ENCODE measurements around the gene SEMA3C. TPM values are rescaled to one million over a fixed set of nuclear protein-coding genes. Genes with fewer than 3 reads are reported as not detected.
A peak's percentile ranks its signal among the peaks of the same experiment; 100 is the strongest.

Gene SEMA3C
- total RNA-seq, 1 experiment from 2014 or later, result 39.3 TPM

DNA sequence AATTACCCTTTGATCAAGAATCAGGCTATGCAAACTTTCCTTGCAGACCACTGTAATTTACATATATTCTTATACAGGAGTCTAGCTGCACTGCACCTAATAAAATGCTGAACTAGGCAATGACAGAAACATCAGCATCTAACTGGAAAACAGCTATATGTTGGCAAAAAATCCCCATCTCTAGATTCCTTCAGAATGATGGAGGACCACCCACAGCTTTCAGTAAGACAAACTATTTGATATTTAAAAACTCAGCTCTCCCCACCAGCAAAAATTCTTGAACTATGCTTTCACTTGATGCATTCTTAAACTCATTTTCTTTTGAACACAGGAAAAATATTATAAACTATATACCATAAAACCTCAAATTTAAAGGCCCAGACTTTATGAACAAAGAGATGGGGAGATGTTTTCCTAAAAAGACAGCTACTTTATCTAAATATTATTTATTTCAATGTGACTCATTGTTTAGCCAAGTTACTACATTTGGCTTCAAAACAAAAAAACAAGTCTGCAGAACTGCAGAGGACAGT lies 77.4 kb downstream of the SEMA3C start:
- no peak overlapping the region for H3K4me3 ChIP-seq
- no peaks in the 10 kb centered on the region for H3K27me3 ChIP-seq
- DNase-seq, result peak in 1 of 2 experiments; percentile 17
- H3K9me3 ChIP-seq (replicated peaks), result no peaks in the 10 kb centered on the region
- H3K27ac ChIP-seq, result no peak overlapping the region; the same call in 1 of the 2 replicates
- H3K4me1 ChIP-seq, result peaks cover 16% of the 10 kb centered on the region; the same call in 1 of the 2 replicates
- H3K36me3 ChIP-seq, result no peaks in the 10 kb centered on the region; the same call in 1 of the 2 replicates

DNA sequence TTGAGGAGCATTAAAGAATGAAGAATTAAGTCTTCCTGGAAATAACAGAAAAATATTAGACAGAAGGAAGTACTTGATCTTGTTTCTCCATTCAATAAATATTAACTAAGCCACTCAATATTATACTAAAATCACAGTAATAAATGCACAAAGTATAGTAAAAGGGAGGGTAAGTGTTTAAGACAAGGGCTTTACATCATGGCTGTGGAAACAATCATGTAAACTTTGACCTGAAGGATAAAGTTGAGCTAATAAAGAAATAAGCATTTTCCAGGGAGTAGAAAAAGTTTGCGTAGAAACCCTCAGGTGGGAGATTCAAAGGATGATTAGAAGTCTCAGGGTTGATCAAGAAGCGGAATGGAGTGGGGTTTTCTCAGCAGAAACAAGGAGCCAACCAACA lies 78.2 kb downstream of the SEMA3C start:
- DNase-seq, result no peak
- Histone ChIP-seq H3K27me3 (no peaks in the 10 kb centered on the region), H3K9me3 (replicated peaks) (no peaks in the 10 kb centered on the region), H3K4me3 (no peak overlapping the region), H3K4me1 (peaks cover 16% of the 10 kb centered on the region; the same call in 1 of the 2 replicates), H3K36me3 (no peaks in the 10 kb centered on the region; the same call in 1 of the 2 replicates), H3K27ac (no peak overlapping the region)

DNA sequence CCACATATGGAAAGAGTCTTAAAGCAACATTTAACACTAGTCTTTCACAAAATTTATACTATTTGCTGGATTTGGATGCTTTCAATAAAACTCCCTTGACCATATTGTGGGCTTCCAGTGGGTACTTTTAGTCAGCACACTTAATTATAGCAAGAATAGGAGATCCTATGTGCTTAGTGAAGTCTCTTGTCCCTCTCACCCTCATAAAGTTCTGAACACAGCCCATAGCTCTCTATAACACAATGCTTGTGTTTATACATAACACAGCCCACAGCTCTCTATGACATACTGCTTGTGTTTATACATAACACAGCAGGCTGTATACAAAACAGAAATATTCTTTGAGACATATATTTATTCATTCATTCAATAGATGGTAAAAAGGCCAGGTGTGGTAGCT lies 79.0 kb downstream of the SEMA3C start:
- no peak overlapping the region for H3K4me3 ChIP-seq
- no peaks in the 10 kb centered on the region for H3K27me3 ChIP-seq
- H3K27ac ChIP-seq, result no peak overlapping the region
- no peaks in the 10 kb centered on the region for H3K9me3 ChIP-seq (replicated peaks)
- no peak for DNase-seq
- H3K4me1 ChIP-seq, result peaks cover 16% of the 10 kb centered on the region; the same call in 1 of the 2 replicates
- no peaks in the 10 kb centered on the region; the same call in 1 of the 2 replicates for H3K36me3 ChIP-seq

DNA sequence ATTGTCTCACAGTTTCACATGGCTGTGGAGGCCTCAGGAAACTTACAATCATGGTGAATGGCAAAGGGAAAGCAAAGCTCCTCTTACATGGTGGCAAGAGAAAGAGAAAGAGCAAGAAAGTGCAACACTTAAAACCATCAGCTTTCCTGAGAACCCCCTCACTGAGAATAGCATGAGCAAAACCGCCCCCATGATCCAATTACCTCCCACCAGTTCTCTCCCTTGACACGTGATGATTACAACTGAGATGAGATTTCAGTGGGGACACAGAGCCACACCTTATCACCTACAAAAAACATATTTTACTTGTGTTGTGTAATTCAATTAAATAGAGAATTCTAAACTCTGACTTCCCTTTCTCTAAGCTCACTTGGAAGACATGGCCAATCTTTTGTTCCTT lies 80.2 kb downstream of the SEMA3C start:
- peaks cover 23% of the 10 kb centered on the region for H3K4me1 ChIP-seq
- DNase-seq, result no peak
- no peaks in the 10 kb centered on the region for H3K9me3 ChIP-seq (replicated peaks)
- no peak overlapping the region for H3K27ac ChIP-seq
- no peaks in the 10 kb centered on the region for H3K36me3 ChIP-seq
- H3K27me3 ChIP-seq, result no peaks in the 10 kb centered on the region
- H3K4me3 ChIP-seq, result no peak overlapping the region

DNA sequence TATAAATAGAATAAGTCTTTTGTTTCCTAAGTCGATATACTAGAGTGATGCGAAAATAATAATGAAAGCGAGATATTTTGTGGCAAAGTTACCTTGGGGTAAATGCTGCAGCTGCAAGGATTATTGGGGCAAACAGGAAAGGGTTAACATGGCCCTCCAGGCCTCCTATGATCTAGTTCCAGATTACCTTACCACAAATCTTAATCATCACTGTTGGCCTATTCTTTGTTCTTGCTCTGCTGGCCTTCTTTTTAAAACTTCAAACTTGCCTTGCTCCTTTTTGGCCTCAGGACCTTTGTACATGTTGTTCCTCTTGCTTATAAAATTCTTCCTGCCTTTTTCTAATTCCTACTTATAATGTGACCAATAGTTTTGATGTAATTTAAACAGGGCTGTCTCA lies 81.5 kb downstream of the SEMA3C start:
- H3K4me1 ChIP-seq, result peaks cover 23% of the 10 kb centered on the region
- DNase-seq, result no peak
- no peaks in the 10 kb centered on the region for H3K9me3 ChIP-seq (replicated peaks)
- H3K36me3 ChIP-seq, result no peaks in the 10 kb centered on the region
- no peaks in the 10 kb centered on the region for H3K27me3 ChIP-seq
- no peak overlapping the region for H3K27ac ChIP-seq
- no peak overlapping the region for H3K4me3 ChIP-seq

DNA sequence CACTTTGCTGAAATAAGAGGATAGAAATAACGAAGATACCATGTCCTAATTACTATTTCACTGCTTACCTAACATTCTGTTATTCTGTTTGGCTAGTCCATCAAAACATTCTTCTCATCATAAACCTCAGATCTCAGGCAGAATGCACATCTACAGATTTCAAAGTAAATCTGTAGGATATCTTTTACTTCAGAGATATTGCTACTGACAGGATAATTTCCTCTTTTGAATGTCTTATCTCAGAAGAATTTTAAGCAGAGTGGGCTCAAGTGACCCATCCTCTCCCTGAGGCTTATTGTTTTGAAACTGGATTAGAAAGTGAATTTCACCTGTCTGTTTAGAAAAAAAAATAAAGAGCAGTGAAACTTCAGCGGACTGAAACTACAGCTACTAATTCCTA lies 83.6 kb downstream of the SEMA3C start:
- H3K36me3 ChIP-seq, result no peaks in the 10 kb centered on the region
- H3K4me3 ChIP-seq, result no peak overlapping the region
- H3K9me3 ChIP-seq (replicated peaks), result no peaks in the 10 kb centered on the region
- no peaks in the 10 kb centered on the region for H3K27me3 ChIP-seq
- no peak overlapping the region for H3K27ac ChIP-seq
- H3K4me1 ChIP-seq, result peaks cover 10% of the 10 kb centered on the region
- DNase-seq, result no peak

DNA sequence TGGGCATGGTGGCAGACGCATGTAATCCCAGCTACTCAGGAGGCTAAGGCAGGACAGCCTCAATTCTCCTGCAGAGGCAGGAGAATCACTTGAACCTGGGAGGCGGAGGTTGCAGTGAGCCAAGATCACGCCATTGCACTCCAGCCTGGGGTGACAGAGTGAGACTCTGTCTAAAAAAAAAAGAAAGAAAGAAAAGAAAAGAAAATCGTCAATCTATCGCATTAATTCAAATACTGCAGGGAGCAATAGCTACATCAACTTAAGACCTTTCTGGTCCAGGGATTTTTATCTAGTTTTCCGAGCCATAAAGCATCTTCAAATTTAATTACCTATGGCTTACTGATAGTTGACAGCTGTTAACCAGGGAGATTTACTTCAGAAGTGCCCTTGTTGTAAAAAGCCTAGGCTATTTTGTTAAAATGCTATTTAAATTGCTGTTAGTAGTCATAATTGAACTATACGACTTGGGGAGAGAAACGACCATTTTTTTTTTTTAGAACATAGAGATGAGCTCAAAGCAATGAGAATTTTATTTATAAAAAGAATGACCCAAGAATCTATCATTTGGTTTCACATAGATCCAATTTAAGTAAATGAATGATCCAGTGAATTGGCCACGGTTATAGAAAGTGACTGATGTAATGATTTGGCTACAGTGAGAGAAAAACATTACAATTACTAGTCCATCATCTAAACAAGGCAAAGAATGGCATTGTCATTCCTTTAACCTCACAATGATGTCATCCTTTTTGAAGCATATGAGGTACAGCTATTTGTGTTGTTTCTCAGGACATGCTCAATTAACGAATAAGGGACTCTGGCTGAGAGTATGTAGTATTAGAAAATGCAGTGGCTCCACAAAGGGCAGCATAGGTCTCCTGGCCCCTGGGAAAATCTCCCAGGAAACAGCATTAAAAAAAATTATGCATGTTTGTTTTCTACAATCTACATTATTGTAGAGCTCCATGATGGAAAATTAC lies 85.3 kb downstream of the SEMA3C start:
- Histone ChIP-seq H3K27ac (peak overlapping the region; percentile 54), H3K36me3 (no peaks in the 10 kb centered on the region), H3K27me3 (no peaks in the 10 kb centered on the region), H3K9me3 (replicated peaks) (no peaks in the 10 kb centered on the region), H3K4me3 (no peak overlapping the region), H3K4me1 (peaks cover 10% of the 10 kb centered on the region)
- peak; percentile 9 to 48 for DNase-seq

DNA sequence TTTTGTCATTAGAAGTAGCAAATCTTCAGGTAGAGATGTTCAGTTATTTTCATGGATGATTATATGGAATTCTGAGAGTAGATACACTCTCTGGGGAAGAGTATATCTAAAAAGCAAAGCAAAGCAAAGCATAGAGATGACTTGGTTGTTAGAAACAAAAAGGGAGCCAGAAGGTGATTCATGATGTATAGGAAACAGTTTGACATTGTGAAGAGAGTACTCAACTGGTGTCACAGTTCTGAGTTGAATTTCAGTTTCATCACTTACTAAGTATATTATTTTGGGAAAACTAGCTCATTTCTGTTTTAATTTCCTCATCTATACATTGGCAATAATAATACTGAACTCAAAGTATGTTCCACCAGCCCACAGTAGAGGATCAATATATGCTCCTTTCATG lies 86.8 kb downstream of the SEMA3C start:
- Histone ChIP-seq H3K4me3 (no peak overlapping the region), H3K27ac (no peak overlapping the region), H3K36me3 (peaks cover 7% of the 10 kb centered on the region; the same call in 1 of the 2 replicates), H3K27me3 (no peaks in the 10 kb centered on the region), H3K4me1 (peaks cover 10% of the 10 kb centered on the region), H3K9me3 (replicated peaks) (no peaks in the 10 kb centered on the region)
- DNase-seq, result no peak

DNA sequence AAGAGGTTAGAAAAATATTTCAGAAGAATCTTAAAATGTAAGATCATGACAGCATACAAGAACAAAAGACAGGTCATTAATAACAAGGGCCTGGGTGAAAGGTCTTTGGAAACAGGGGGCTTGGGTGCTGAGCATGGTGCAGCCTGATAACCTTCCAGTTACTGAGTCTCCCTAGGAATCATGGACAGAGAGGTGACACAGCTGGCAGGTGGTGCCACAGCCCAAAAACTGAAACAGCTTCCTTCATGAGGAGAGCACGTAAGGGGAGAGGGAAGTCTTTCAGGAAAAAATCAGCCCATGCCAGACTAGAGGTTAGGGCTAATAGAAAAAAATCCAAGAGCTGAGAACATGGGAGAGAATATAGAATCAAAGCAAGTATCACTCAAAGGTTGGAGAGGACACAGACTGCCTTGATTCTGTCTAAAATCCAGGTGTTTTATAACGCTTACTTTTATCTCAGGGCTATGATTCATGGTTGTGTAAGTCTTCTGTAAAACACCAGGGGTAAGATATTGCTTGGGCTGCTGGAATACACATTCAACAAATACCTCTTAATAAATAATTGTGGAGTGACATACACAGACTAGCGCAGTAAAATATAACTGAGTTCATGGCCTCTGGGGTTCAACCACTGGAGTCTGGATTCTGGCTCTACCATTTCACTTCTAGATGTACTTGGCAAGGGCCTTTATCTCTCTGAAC lies 88.1 kb downstream of the SEMA3C start:
- no peak for DNase-seq
- no peaks in the 10 kb centered on the region for H3K9me3 ChIP-seq (replicated peaks)
- H3K27ac ChIP-seq, result no peak overlapping the region
- H3K4me3 ChIP-seq, result no peak overlapping the region
- H3K4me1 ChIP-seq, result peaks cover 10% of the 10 kb centered on the region
- H3K36me3 ChIP-seq, result peaks cover 15% of the 10 kb centered on the region
- H3K27me3 ChIP-seq, result no peaks in the 10 kb centered on the region

DNA sequence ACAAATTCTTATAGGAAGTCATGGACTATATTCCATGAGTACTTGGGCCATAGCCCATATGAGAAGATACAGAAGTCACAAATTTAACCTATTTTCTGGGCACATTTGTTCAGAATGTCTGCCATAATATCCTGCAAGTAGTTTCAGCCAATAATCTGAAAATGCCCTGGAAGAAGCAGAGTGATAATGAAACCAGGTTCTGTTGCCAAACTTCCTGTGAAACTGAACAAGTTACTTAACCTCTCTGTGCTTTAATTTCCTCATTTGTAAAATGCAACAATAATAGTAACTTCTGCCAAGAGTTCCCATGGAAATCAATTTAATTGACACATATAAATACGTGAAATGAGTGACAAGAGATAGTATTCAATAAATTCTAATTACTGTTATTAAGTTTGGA lies 88.8 kb downstream of the SEMA3C start:
- H3K27ac ChIP-seq, result no peak overlapping the region
- no peak for DNase-seq
- no peaks in the 10 kb centered on the region for H3K27me3 ChIP-seq
- H3K4me1 ChIP-seq, result peaks cover 10% of the 10 kb centered on the region
- H3K9me3 ChIP-seq (replicated peaks), result no peaks in the 10 kb centered on the region
- H3K4me3 ChIP-seq, result no peak overlapping the region
- peaks cover 20% of the 10 kb centered on the region for H3K36me3 ChIP-seq

DNA sequence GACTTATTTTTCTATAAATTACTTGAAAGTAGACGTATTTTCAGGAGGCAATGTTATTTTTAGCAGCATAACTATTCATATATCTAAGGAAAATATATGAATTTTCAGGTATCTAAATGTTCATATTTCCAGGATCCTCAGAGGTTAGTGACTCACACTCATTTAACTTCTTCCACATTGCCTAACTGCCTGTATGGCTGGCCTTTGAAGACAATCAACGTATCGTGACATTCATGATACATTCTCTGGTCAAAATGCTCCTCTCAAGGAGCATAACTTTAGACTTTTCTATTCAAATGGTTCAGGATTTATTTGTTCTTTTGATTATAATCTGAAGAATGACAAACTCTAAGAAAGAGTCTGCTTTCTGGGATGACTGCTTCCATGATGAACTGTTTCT lies 89.3 kb downstream of the SEMA3C start:
- DNase-seq, result no peak
- H3K9me3 ChIP-seq (replicated peaks), result no peaks in the 10 kb centered on the region
- peaks cover 20% of the 10 kb centered on the region for H3K36me3 ChIP-seq
- H3K27me3 ChIP-seq, result no peaks in the 10 kb centered on the region
- no peak overlapping the region for H3K27ac ChIP-seq
- H3K4me1 ChIP-seq, result peaks cover 10% of the 10 kb centered on the region
- H3K4me3 ChIP-seq, result no peak overlapping the region

DNA sequence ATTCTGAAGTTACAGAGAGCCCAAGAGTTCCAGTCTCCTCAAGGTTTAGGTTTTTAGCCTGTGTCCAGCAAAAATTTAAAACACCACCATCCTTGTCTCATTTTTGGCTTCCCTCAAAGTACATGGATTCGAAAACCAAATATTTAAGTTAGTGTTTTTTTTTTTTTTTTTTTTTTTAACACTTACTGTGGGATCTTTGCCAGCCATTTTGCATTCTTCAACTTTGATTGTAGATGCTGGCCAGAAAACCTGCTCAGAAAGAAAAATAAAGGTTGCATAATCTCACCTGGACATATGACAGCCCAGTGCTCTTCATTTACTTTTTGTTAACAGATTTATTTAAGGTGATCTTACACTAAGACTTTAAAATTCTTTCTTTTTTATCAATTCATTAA lies 91.6 kb downstream of the SEMA3C start:
- Histone ChIP-seq H3K4me3 (no peak overlapping the region), H3K27ac (no peak overlapping the region), H3K27me3 (no peaks in the 10 kb centered on the region), H3K9me3 (replicated peaks) (no peaks in the 10 kb centered on the region), H3K4me1 (no peaks in the 10 kb centered on the region; the same call in 1 of the 2 replicates), H3K36me3 (peaks cover 21% of the 10 kb centered on the region)
- DNase-seq, result no peak

DNA sequence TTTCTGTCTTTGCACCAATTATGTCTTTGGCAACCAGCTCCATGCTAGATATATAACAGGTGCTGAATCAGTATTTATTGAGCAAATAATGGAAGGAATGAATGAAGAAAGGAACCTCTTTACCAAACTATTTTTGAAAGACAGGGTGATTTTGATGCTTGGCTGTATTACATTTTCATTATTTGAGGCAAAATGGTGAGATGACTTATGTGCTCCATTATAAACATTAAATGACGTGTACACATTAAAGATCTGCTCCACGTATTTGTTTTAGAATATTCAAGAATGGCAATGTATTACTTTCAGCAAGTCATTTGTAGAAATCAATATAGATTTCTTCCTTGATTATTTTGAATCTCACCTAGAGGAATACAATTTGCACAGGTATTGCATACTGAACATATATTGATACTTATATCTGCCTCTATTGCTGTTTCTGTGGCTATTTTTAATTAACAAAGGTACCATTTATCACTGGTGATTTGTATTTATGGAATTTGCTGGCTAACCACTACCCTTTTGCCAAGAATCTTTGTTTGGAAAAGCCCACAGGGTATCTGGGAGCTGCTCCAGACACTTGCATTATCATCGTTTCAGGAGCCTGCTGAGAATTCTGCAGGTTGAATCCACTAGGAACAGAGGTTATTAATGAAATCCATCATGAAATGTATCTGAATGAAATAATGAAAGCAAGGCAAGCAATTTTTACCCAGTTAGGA lies 92.2 kb downstream of the SEMA3C start:
- Histone ChIP-seq H3K27ac (no peak overlapping the region), H3K36me3 (peaks cover 21% of the 10 kb centered on the region), H3K4me3 (no peak overlapping the region), H3K27me3 (no peaks in the 10 kb centered on the region), H3K4me1 (no peaks in the 10 kb centered on the region; the same call in 1 of the 2 replicates), H3K9me3 (replicated peaks) (no peaks in the 10 kb centered on the region)
- DNase-seq, result no peak

DNA sequence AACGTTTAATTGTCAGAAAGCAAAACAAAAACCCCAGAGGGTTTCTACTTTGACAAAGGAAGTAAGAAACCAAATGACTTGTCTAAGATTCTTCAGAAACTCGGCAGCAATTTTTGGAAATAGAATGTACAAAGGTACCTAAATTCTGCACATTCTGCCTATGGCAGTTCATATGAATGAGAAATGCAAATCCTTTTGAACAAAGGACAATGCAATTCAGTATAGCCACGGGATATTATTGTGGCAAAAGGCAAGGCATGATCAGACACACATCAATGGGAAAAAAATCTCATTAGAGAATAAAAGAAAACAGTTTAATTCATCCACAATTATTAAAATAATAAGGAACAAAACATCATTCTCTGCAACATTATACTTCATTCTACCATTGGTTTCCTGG lies 93.4 kb downstream of the SEMA3C start:
- Histone ChIP-seq H3K9me3 (replicated peaks) (no peaks in the 10 kb centered on the region), H3K36me3 (peaks cover 22% of the 10 kb centered on the region), H3K27ac (no peak overlapping the region), H3K27me3 (no peaks in the 10 kb centered on the region), H3K4me1 (no peaks in the 10 kb centered on the region; the same call in 1 of the 2 replicates), H3K4me3 (no peak overlapping the region)
- DNase-seq, result no peak

Data from SJCRH30 (cell line).